Activated CD8-positive, alpha-beta memory T cell treated with anti-CD3 and anti-CD28 coated beads, Interleukin-2, amount 10 ng/mL, durations not matched to agents 7 days and 5 days (primary cell): ENCODE measurements around the gene TPD52L1. TPM values are rescaled to one million over a fixed set of nuclear protein-coding genes. Genes with fewer than 3 reads are reported as not detected.
A peak's percentile ranks its signal among the peaks of the same experiment; 100 is the strongest.

ENCODE experiments used
- ATAC-seq: fragments of 150-1000 bp; cut with Tn5 transposase; one replicate; pipeline ENCODE4 v1.10.0; 2021; ENCODE audit warnings: moderate library complexity
- CTCF ChIA-PET: fragments of 350-600 bp; sonication (Branson Sonifier 250); formaldehyde crosslinking; loops from one replicate; lab custom pipeline; 2021; ENCODE audit warnings: antibody characterized with exemption; lab: Charles Lee
- DNase-seq: peaks from one replicate; pipeline ENCODE4 v3.0.0-alpha.2; 2020
- H3K27ac Mint-ChIP-seq: one replicate; pipeline ENCODE4 v1.8.0; 2021; ENCODE audit warnings: mild to moderate bottlenecking, mixed read lengths
- H3K27me3 Mint-ChIP-seq: one replicate; pipeline ENCODE4 v1.8.0; 2021; ENCODE audit warnings: mixed read lengths
- H3K36me3 Mint-ChIP-seq: one replicate; pipeline ENCODE4 v1.8.0; 2021; ENCODE audit warnings: mild to moderate bottlenecking, mixed read lengths
- H3K4me1 Mint-ChIP-seq: one replicate; pipeline ENCODE4 v1.8.0; 2021; ENCODE audit warnings: mixed read lengths
- H3K4me3 Mint-ChIP-seq: one replicate; pipeline ENCODE4 v1.8.0; 2021; ENCODE audit warnings: mild to moderate bottlenecking, moderate library complexity, mixed read lengths
- H3K9me3 Mint-ChIP-seq: one replicate; pipeline ENCODE4 v1.8.0; 2022; ENCODE audit warnings: low read depth, mixed read lengths
- total RNA-seq, 2 experiments: library from RNA; stranded (reverse); gene quantifications; one replicate each; pipeline ENCODE4 v1.2.3, GENCODE V29; 2021

TPD52L1 gene
- not detected for total RNA-seq

- CTCF ChIA-PET = interaction anchor here (0.8 to 1.4 kb wide), 4 partner anchors 10 to 601 kb away, joined by 3 to 7 read pairs (median 3); no protein-coding TSS in a partner anchor
- Mint-ChIP-seq H3K4me3 (peak within 1 kb of the TSS; percentile 45), H3K4me1 (peaks cover 6% of the 10 kb centered on the region), H3K27ac (no peak within 1 kb of the TSS), H3K36me3 (no peaks in the 10 kb centered on the region), H3K9me3 (no peaks in the 10 kb centered on the region), H3K27me3 (peaks cover 59% of the 10 kb centered on the region)
- DNase-seq (peak; percentile 63), ATAC-seq (peak; percentile 92)
These were observed at the start of gene TPD52L1 for GRCh38 chr6:125153391-125154117. Gene TPD52L1, plus strand, starts transcription at chr6:125153773. Its CDS starts 179 bp downstream, at chr6:125153952.

GRCh38 chr6:125104425-125104824, 49.1 kb upstream of the TPD52L1 start:
- H3K27me3 Mint-ChIP-seq = peaks cover 12% of the 10 kb centered on the region
- CTCF ChIA-PET = no interaction called here
- no peak overlapping the region for H3K27ac Mint-ChIP-seq
- no peak for DNase-seq
- ATAC-seq = no peak
- peaks cover 1% of the 10 kb centered on the region for H3K4me1 Mint-ChIP-seq
- no peak overlapping the region for H3K4me3 Mint-ChIP-seq
- no peaks in the 10 kb centered on the region for H3K36me3 Mint-ChIP-seq
- H3K9me3 Mint-ChIP-seq = peaks cover 6% of the 10 kb centered on the region

- no peaks in the 10 kb centered on the region for H3K4me1 Mint-ChIP-seq
- H3K9me3 Mint-ChIP-seq = peaks cover 18% of the 10 kb centered on the region
- H3K4me3 Mint-ChIP-seq = no peak overlapping the region
- DNase-seq (no peak), ATAC-seq (no peak)
- peaks cover 2% of the 10 kb centered on the region for H3K27me3 Mint-ChIP-seq
- no peak overlapping the region for H3K27ac Mint-ChIP-seq
- peaks cover 1% of the 10 kb centered on the region for H3K36me3 Mint-ChIP-seq
- CTCF ChIA-PET = no interaction called here
These were observed 46.5 kb upstream of the TPD52L1 start for GRCh38 chr6:125107048-125107447.

GRCh38 chr6:125107896-125108295, 45.7 kb upstream of the TPD52L1 start:
- no peaks in the 10 kb centered on the region for H3K27me3 Mint-ChIP-seq
- peaks cover 21% of the 10 kb centered on the region for H3K9me3 Mint-ChIP-seq
- no peak overlapping the region for H3K27ac Mint-ChIP-seq
- peaks cover 1% of the 10 kb centered on the region for H3K36me3 Mint-ChIP-seq
- DNase-seq = no peak
- H3K4me3 Mint-ChIP-seq = no peak overlapping the region
- H3K4me1 Mint-ChIP-seq = no peaks in the 10 kb centered on the region
- no peak for ATAC-seq
- CTCF ChIA-PET = no interaction called here

- Mint-ChIP-seq H3K27ac (no peak overlapping the region), H3K4me1 (no peaks in the 10 kb centered on the region), H3K36me3 (peaks cover 1% of the 10 kb centered on the region), H3K9me3 (peaks cover 21% of the 10 kb centered on the region), H3K27me3 (no peaks in the 10 kb centered on the region), H3K4me3 (no peak overlapping the region)
- CTCF ChIA-PET = interaction anchor here (1.9 kb wide), 1 partner anchor 44 kb away, joined by 4 read pairs; no protein-coding TSS in a partner anchor
- no peak for ATAC-seq
- DNase-seq = no peak
These were observed 43.5 kb upstream of the TPD52L1 start for GRCh38 chr6:125110056-125110455.

GRCh38 chr6:125111219-125111983, 42.2 kb upstream of the TPD52L1 start:
- H3K4me3 Mint-ChIP-seq = no peak overlapping the region
- peaks cover 1% of the 10 kb centered on the region for H3K36me3 Mint-ChIP-seq
- DNase-seq (no peak), ATAC-seq (no peak)
- CTCF ChIA-PET = no interaction called here
- H3K27ac Mint-ChIP-seq = no peak overlapping the region
- peaks cover 2% of the 10 kb centered on the region for H3K27me3 Mint-ChIP-seq
- H3K9me3 Mint-ChIP-seq = peaks cover 21% of the 10 kb centered on the region
- no peaks in the 10 kb centered on the region for H3K4me1 Mint-ChIP-seq

- ATAC-seq = no peak
These were observed 40.6 kb upstream of the TPD52L1 start for GRCh38 chr6:125112934-125113333.

GRCh38 chr6:125114248-125114858, 39.2 kb upstream of the TPD52L1 start:
- no peak overlapping the region for H3K27ac Mint-ChIP-seq
- no peaks in the 10 kb centered on the region for H3K4me1 Mint-ChIP-seq
- peaks cover 16% of the 10 kb centered on the region for H3K9me3 Mint-ChIP-seq
- no peak for ATAC-seq
- H3K27me3 Mint-ChIP-seq = peaks cover 5% of the 10 kb centered on the region
- peaks cover 1% of the 10 kb centered on the region for H3K36me3 Mint-ChIP-seq
- CTCF ChIA-PET = interaction anchor here (0.7 to 2.0 kb wide), 10 partner anchors 9 to 1312 kb away, joined by 3 to 6 read pairs (median 4); no protein-coding TSS in a partner anchor
- H3K4me3 Mint-ChIP-seq = no peak overlapping the region
- peak; percentile 49 for DNase-seq

More at GRCh38 chr6:125112934-125113333, 40.6 kb upstream of the TPD52L1 start:
- Mint-ChIP-seq H3K4me1 (no peaks in the 10 kb centered on the region), H3K9me3 (peaks cover 21% of the 10 kb centered on the region), H3K4me3 (no peak overlapping the region), H3K27ac (no peak overlapping the region), H3K27me3 (peaks cover 5% of the 10 kb centered on the region), H3K36me3 (peaks cover 1% of the 10 kb centered on the region)
- no peak for DNase-seq
- CTCF ChIA-PET = interaction anchor here (1.2 to 2.0 kb wide), 4 partner anchors 11 to 1310 kb away, joined by 3 to 6 read pairs (median 4); no protein-coding TSS in a partner anchor

- Mint-ChIP-seq H3K27me3 (peaks cover 5% of the 10 kb centered on the region), H3K4me3 (no peak overlapping the region), H3K9me3 (peaks cover 7% of the 10 kb centered on the region), H3K4me1 (no peaks in the 10 kb centered on the region), H3K36me3 (peaks cover 1% of the 10 kb centered on the region), H3K27ac (no peak overlapping the region)
- no peak for DNase-seq
- ATAC-seq = no peak
- CTCF ChIA-PET = no interaction called here
These were observed 37.4 kb upstream of the TPD52L1 start for GRCh38 chr6:125116170-125116569.

- H3K9me3 Mint-ChIP-seq = peaks cover 2% of the 10 kb centered on the region
- H3K27me3 Mint-ChIP-seq = peaks cover 5% of the 10 kb centered on the region
- CTCF ChIA-PET = no interaction called here
- H3K36me3 Mint-ChIP-seq = no peaks in the 10 kb centered on the region
- DNase-seq = no peak
- H3K4me3 Mint-ChIP-seq = no peak overlapping the region
- H3K27ac Mint-ChIP-seq = no peak overlapping the region
- ATAC-seq = no peak
- no peaks in the 10 kb centered on the region for H3K4me1 Mint-ChIP-seq
These were observed 36.9 kb upstream of the TPD52L1 start for GRCh38 chr6:125116710-125117109.

- DNase-seq (no peak), ATAC-seq (no peak)
- H3K27ac Mint-ChIP-seq = no peak overlapping the region
- H3K4me3 Mint-ChIP-seq = no peak overlapping the region
- no peaks in the 10 kb centered on the region for H3K4me1 Mint-ChIP-seq
- no peaks in the 10 kb centered on the region for H3K36me3 Mint-ChIP-seq
- CTCF ChIA-PET = no interaction called here
- peaks cover 5% of the 10 kb centered on the region for H3K27me3 Mint-ChIP-seq
- H3K9me3 Mint-ChIP-seq = no peaks in the 10 kb centered on the region
These were observed 35.8 kb upstream of the TPD52L1 start for GRCh38 chr6:125117818-125118217.

GRCh38 chr6:125120054-125120590, 33.5 kb upstream of the TPD52L1 start:
- CTCF ChIA-PET = no interaction called here

GRCh38 chr6:125121894-125122293, 31.7 kb upstream of the TPD52L1 start:
- Mint-ChIP-seq H3K9me3 (no peaks in the 10 kb centered on the region), H3K27me3 (peaks cover 3% of the 10 kb centered on the region), H3K4me1 (no peaks in the 10 kb centered on the region), H3K4me3 (no peak overlapping the region), H3K36me3 (no peaks in the 10 kb centered on the region), H3K27ac (no peak overlapping the region)
- CTCF ChIA-PET = no interaction called here
- DNase-seq (no peak), ATAC-seq (no peak)

More at GRCh38 chr6:125120054-125120590, 33.5 kb upstream of the TPD52L1 start:
- Mint-ChIP-seq H3K36me3 (no peaks in the 10 kb centered on the region), H3K9me3 (no peaks in the 10 kb centered on the region), H3K27me3 (peaks cover 5% of the 10 kb centered on the region), H3K4me3 (no peak overlapping the region), H3K4me1 (no peaks in the 10 kb centered on the region), H3K27ac (no peak overlapping the region)
- DNase-seq (no peak), ATAC-seq (no peak)
